GM21367 (cell line): ENCODE data around the gene BRMS1L.
"Not testable (repeated sequence)": the region's sequence is repeated elsewhere in the genome, so short reads cannot be mapped to it uniquely, and the experiment has no call there.

Experiments
- ATAC-seq: cut with Tn5 transposase; IDR thresholded peaks from one replicate; pipeline ENCODE4 v1.9.1; 2021; ENCODE audit not compliant: unreplicated experiment

BRMS1L gene, protein sequence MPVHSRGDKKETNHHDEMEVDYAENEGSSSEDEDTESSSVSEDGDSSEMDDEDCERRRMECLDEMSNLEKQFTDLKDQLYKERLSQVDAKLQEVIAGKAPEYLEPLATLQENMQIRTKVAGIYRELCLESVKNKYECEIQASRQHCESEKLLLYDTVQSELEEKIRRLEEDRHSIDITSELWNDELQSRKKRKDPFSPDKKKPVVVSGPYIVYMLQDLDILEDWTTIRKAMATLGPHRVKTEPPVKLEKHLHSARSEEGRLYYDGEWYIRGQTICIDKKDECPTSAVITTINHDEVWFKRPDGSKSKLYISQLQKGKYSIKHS

GRCh38 chr14:35826218-35826951, at the start of gene BRMS1L:
BRMS1L (plus strand) TSS chr14:35826338; CDS start chr14:35826517, 179 bp downstream.
- peak; percentile 97 for ATAC-seq

DNA sequence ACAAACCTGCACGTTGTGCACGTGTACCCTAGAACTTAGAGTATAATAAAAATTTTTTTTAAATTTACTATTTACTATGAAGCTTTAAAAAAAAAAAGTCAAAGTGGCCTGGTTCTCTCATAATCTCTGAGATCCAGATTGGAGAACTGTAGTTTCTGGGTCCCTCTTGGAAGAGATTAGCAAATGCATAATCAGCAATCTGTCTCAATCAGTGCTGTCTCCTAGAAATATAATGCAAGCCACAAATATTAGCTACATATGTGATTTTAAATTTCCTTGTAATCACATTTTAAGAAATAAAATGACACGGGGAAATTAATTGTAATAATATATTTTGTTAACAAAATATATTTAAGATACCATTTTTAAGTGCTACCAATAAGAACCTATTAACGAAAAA, 49.3 kb upstream of the BRMS1L start:
- no peak for ATAC-seq

DNA sequence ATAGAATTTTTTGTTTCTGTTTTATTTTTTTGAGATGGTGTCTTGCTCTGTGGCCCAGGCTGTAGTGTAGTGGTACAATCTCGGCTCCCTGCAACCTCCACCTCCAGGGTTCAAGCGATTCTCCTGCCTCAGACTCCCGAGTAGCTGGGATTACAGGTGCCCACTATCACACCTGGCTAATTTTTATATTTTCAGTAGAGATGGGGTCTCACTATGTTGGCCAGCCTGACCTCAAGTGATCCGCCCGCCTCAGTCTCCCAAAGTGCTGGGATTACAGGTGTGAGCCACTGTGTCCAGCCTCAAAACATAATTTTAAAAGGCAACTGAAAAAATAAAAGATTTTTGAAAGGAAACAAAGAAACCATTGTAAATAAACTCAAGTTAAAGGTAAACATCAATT, 48.6 kb upstream of the BRMS1L start:
- not testable (repeated sequence) for ATAC-seq

DNA sequence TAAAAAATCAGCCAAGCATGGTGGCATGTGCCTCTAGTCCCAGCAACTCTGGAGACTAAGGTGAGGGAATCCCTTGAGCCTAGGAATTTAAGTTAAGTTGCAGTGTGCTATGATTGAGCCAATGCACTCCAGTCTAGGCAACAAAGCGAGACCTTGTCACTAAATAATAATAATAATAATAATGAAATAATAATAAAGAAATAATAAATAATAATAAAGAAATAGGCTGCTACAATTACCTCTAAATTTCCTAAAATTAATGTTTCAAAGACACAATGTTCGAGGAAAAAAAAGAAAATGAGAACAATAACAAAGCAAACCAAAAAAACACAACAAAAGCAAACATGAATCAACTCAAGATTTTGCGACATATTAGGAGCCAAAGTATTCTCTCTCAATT, 46.8 kb upstream of the BRMS1L start:
- ATAC-seq: no peak

DNA sequence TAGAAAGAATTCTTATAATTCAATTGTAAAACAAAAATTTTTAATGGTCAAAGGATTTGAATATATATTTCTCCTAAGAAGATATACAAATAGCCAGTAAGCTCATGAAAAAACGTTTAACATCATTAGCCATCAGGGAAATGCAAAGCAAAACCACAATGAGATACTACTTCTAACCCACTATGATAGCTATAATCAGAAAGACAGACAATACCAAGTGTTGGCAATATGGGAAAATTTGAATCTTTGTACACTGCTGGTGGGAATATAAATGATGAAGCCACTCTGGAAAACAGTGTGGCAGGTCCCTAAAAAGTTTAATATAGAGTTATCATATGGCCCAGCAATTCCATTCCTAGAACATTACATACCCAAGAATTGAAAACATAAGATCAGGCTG, 42.4 kb upstream of the BRMS1L start:
- ATAC-seq: no peak

GRCh38 chr14:35786856-35787255, 39.3 kb upstream of the BRMS1L start:
- ATAC-seq: no peak

GRCh38 chr14:35789651-35790050, 36.5 kb upstream of the BRMS1L start:
- no peak for ATAC-seq

DNA sequence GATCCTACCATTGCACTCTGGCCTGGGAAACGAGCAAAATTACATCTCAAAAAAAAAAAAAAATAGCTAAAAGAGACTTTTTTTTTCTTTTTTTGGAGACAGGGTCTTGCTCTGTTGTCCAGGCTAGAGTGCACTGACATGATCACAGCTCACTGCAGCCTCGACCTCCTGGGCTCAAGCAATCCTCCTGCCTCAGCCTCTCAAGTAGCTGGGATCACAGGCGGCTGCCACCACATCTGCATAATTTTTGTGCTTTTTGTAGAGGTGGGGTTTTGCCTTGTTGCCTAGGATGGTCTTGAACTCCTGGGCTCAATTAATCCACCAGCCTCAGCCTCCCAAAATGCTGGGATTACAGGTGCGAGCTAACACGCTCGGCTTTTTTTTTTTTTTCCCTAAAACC, 28.3 kb upstream of the BRMS1L start:
- ATAC-seq: no peak

DNA sequence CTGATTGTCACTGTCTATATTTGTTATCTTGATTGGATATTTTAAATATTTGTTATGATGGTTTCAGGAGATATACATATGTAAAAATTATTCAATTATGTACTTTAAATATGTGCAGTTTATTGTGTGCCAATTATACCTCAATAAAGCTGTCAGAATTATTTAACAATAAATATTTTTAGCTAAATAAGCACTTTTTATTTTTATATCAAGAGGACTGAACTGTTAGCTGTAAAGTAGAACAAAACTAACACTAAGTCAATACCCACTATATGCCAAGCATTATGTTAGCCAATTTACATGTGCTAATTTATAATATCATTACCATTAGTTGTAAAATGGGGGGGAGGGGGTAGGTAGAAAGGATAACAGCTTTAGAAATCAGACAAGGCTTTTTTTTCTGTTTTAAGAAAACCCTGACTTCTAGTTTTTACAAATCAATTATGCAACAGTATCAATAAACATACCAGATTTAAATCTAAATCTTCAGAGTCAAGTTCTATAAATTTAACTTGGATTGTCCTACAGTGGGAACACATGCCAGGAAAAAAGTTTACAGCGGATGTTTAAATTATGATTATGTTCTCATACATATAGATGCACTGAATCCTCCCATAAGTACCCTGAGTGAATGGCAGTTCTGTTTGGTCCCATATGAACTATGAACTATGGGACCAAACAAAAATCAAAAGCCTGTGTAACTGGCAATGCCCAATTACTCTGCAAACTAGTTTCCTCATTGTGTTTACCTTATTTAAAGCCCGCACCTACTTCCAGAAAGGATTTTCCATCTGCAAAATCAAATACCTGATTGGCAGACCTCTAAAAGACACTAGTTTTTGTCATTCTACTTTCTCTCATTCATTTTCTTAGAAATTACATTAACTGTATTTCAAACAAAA, 19.9 kb upstream of the BRMS1L start:
- ATAC-seq: no peak

DNA sequence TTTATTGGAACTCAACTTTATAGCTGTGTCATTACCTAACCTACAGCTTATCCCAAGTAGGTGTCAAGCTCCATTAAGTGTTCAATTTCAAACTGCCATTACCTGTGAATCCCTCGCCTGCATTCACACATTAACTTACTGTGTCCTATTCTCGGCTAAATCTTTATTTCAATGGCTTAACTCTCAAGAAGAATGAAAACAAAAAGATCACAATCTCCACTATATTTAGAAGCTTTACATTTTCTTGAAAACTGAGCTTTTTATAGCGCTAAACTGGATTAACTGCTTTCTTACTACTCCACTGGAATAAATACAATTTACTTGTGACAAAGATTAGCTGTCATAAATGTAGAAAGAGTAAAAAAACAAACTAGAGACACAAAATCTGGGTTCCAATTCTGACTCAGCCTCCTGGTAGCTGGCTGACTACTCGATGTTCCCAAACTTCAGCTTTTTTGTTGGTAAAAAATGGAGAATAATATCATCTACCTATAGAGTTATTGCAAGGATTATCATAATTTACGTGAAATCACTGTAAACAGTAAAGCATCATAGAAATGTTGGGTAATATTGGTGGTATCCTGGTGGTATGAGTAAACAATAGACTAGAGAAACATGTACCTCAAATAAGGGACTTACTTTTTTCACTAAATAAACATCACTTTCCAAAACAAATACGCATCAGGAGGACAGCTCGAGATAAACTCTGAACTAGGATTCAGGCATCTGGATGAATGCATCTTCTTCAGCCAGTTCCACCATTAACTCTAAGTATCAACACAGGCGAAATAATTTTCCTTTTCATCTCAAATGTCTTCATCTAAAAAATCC, 18.8 kb upstream of the BRMS1L start:
- no peak for ATAC-seq

DNA sequence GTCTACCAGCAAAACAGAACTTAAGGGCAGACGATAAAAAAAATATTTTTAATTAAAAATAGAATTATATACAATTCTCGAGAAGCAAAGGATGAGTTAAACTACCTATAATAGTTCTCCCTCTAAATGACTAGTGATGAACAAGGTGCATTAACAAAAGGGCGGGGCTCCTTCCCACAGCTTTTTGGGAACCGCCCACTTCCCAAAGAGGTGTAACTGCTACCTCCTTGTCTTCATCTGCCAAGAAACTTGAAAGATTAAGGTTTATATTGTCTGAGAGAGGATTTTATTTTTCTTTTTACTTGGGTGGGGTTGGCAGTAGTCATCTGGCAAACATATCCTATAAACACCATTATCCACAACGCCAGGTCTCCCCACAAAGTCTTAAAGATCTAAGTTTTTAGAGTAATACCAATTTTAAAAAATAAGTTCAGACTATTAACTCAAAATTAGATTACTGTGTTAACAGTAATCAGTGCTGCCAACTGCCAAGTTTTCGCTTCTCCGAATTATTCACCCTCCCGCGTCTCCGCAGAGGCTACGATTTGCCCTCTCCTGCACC, 18.0 kb upstream of the BRMS1L start:
- ATAC-seq: no peak

DNA sequence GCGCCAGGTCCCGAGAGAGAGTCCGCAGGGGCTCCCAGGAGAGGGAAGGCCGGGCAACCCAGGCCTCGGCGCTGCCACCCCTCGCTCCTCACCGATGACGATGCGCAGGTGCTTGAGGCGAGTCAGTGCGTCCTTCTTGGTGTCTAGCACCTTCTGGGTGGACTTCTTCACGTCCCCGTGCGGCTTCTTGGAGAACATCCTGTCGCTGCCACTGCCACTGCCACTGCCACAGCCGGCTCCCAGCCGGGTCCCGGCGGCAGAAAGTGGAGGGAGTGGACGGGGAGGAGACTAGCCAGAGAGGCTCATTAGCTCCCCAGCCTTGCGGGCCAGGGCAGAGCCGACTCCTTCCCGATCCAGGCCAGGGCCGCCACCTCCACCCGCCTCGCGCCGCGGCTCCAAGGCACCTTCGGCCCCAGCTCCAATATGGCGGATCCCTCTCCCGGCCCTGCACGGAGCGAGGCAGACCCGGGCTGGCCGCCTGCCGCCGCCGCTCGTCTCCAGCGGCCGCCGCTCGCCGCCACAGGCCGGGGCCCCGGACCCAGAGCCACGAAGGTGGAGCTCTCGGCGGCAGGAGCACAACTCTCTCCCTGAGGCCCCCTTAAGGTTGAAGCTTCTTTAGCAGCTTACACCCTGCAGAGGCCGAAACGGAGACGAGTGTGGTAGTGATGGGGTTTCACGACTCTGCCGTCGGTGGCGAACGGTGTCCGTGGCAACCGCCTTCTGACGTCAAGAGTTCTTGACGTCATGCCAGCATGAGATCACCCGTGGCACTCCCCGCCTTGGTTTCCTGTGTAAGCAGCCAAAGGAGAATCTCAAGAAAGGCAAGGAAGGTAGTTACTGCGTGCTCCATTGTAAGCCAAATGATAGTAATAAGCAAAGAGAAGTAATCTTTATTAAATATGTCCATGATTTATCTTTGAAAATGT, 17.2 kb upstream of the BRMS1L start, which contains the start of gene RALGAPA1:
TSS of gene RALGAPA1 (minus strand) at position 658 of the 926 bp plus-strand sequence. CDS start at position 198, 460 bp downstream.
- peak; percentile 97 for ATAC-seq

- no peak for ATAC-seq
Observed at GRCh38 chr14:35809597-35809996, 16.5 kb upstream of the BRMS1L start.

- no peak for ATAC-seq
Observed at GRCh38 chr14:35810963-35811362, 15.2 kb upstream of the BRMS1L start.

DNA sequence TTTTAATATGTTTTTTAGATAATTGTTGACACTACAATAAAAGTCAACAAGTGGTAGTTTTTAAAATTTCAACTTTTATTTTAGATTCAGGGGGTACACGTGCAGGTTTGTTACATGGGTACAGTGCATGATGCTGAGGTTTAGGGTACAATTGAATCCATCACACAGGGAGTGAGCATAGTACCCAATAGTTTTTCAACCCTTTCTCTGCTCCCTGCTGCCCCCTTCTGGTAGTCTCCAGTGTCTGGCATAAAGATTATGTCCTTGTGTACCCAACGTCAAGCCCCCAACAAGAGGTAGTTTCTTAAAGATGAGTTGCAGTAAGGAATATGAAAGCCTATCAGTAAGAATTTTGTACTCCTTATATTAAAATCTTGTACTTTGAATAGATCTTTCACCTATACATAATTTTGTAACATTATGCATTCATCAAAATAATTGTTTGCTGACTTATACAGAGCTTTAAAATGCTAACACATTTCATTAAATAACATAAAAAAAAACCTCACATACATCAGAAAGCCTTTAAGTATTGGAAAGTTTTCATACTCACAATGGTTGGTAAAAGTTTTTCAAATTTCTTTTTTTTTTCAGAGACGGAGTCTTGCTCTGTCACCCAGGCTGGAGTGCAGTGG, 11.7 kb upstream of the BRMS1L start:
- peak; percentile 48 for ATAC-seq

- no peak for ATAC-seq
Observed at GRCh38 chr14:35818346-35819115, 7.6 kb upstream of the BRMS1L start.

DNA sequence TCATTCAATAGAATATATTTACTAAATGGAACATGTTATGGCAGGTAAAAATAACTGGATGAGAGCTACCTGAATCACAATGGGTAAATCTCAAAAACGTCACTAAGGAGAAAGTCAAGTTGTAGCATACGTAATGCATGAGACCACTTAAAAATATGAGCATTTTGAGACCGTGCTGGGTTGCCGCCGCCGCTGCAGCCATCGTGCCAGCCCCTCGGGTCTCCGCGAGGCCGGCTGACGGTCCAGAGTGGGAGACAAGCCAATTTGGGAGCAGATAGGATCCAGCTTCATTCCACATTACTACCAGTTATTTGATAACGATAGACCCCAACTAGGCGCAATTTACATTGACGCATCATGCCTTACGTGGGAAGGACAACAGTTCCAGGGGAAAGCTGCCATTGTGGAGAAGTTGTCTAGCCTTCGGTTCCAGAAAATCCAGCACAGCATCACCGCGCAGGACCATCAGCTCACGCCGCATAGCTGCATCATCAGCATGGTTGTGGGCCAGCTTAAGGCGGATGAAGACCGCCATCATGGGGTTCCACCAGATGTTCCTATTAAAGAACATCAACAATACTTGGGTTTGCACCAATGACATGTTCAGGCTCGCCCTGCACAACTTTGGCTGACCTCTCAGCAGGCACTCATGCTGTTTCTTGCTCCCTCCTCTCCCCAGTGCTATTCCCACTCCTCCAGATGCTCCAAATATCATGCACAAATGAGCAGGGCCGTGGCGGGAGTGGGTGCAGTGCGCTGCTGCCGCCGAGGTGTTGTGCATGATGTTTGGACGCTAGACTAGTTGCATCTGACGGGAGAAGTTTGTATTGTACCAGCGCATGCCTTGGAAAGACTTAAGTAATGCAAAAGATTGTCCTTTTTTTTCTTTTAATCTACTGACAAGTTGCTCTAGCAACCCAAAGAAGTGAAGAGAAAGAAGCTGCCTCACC, 6.3 kb upstream of the BRMS1L start:
- no peak for ATAC-seq
